Spinal cord (tissue), 10 donors: Measurements from ENCODE around the gene ZNF335. TPM values are rescaled to one million over a fixed set of nuclear protein-coding genes. Genes with fewer than 3 reads are reported as not detected.

Experiments used
- DNase-seq, 6 donors: peaks; one replicate each; pipeline versions ENCODE4 v3.0.0 to v3.0.0-alpha.2; 2013 to 2015; ENCODE audit warnings: low spot score in 6 of 6, low read depth in 4 of 6
- H3K27ac ChIP-seq: one replicate; pipeline ENCODE4 v1.5.1; 2013; ENCODE audit warnings: low read depth, low read length, control low read depth
- H3K27me3 ChIP-seq: one replicate; pipeline ENCODE4 v1.6.1; 2013; ENCODE audit warnings: low read length; ENCODE audit not compliant: control insufficient read depth, insufficient read depth
- H3K36me3 ChIP-seq: one replicate; pipeline ENCODE4 v1.6.1; 2013; ENCODE audit warnings: low read length; ENCODE audit not compliant: control insufficient read depth, insufficient read depth
- H3K4me1 ChIP-seq: one replicate; pipeline ENCODE4 v1.6.1; 2013; ENCODE audit warnings: low read length; ENCODE audit not compliant: control insufficient read depth, insufficient read depth
- H3K4me3 ChIP-seq: one replicate; pipeline ENCODE4 v1.5.1; 2013; ENCODE audit warnings: low read depth, low read length, control low read depth
- H3K9me3 ChIP-seq: one replicate; pipeline ENCODE4 v1.6.1; 2013; ENCODE audit warnings: low read length; ENCODE audit not compliant: control insufficient read depth, insufficient read depth
- WGBS: methylation state at CpG from one replicate; pipeline ENCODE4 v1.1.5; 2013; ENCODE audit warnings: missing lambda C conversion rate; ENCODE audit not compliant: insufficient coverage; 5-methylcytosine and 5-hydroxymethylcytosine counted together
- polyA plus RNA-seq, 2 donors: library from polyadenylated mRNA; unstranded; fragments of 120-200 nt; gene quantifications; one replicate each; pipeline ENCODE4 v1.2.1, GENCODE V29; 2013; ENCODE audit not compliant: insufficient read length in 2 of 2
- total RNA-seq, 2 donors: library from RNA; depleted of rRNA in 1 of 2; stranded (reverse); fragments of 120-200 nt in 1 of 2; fragments of >200 nt in 1 of 2; gene quantifications; one replicate each; pipeline versions ENCODE4 v1.2.3 to v1.2.4, GENCODE V29; 2013 to 2014
- donor health status: healthy.

Gene ZNF335
- total and polyA plus RNA-seq, 4 donors: 9.9 to 21.6 (median 15.6) TPM

DNA sequence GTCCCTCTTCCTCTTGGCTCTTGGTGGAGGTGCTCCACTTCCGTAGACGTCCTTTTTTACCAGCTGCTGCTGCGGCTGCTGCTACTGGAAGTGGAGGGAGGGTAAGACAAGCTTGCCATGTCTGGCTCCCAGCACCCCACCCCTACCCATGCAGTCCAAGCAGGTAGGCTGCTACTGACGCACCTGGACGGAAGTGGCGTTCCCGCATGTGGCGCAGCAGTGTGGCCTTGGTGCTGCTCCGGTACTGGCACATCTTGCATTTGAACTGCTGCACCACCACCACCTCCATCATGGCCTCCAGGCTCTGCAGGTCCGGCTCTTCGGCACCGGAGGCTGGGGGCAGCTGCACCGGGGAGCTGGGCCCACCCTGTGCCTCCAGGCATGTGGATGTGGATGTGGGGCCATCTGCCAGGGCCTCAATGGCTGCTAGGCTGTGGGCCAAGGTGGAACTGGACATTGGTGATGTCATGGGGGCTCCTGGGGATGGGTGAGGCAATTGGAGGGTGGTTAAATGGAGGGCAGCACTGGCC lies 4.4 kb downstream of the ZNF335 start:
- H3K9me3 ChIP-seq: no peaks in the 10 kb centered on the region
- WGBS: 99% methylated on average over 9 of the region's 13 CpGs
- H3K4me1 ChIP-seq: peaks cover 22% of the 10 kb centered on the region
- H3K4me3 ChIP-seq: no peak overlapping the region
- no peaks in the 10 kb centered on the region for H3K27me3 ChIP-seq
- H3K27ac ChIP-seq: no peak overlapping the region
- no peak for DNase-seq
- peaks cover 67% of the 10 kb centered on the region for H3K36me3 ChIP-seq

DNA sequence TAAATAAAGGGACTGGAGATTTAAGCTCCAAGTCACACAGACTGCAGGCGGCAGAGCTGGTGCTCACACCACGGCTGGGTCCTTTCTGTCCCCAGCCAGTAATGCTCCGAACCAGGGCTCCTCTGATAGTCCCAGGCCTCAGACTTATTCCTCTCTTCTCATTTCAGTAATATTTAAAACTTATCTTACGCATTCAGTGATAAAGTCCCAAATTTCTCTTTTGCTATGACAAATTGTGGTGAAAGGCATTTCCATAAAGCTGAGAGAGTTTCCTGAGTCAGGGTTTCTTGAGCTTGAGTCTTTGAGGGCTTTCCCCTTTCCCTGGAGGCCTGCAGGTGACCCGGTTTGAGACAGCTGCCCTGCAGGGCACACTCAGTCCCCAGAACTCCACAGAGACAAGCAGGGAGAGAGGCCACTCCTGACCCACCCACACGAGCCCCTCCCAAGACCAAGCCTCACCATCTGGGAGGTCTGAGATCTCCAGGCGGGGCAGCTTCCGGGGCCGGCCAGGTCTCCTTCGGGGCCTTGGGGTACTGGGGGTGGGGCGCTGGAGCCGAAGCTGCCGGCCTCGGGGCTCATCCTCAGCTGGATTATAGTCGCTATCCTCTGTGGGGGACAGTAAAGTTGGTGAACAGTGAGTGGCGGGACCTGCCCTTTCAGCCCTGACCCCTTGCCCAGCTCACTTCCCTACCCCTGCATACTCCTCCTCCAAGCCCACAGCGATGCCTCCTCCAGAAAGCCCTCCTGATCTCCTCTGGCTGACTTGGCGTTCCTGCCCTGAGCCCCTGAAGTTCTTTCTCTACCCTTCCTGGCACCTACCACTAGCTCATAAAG lies 6.6 kb downstream of the ZNF335 start:
- Histone ChIP-seq H3K27ac (no peak overlapping the region), H3K36me3 (peaks cover 89% of the 10 kb centered on the region), H3K4me3 (no peak overlapping the region), H3K4me1 (peaks cover 9% of the 10 kb centered on the region), H3K9me3 (no peaks in the 10 kb centered on the region), H3K27me3 (no peaks in the 10 kb centered on the region)
- no peak for DNase-seq
- 96% methylated on average over 4 of the region's 18 CpGs for WGBS

DNA sequence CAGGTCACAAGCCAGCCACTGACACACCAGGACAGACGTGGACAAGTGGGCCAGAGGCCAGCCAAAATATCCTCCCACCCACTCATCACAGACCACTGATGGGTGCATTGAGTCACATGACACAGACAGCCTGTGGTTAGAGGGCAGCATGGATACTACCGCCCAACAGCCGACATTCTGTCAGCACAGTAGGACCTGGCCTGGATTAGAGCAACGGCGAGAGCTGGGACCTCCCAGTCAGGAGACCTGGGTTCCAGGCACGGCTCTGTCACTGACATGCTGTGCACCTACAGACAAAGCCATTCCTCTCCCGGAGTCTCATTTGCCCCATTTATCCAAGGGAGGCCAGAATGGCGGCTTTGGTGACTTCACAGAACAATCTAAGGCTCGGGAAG lies 8.0 kb downstream of the ZNF335 start:
- no peak overlapping the region for H3K27ac ChIP-seq
- WGBS: 91% methylated on average over 7 of the region's 9 CpGs

GRCh38 chr20:45963059-45964005 lies 8.7 kb downstream of the ZNF335 start:
- no peaks in the 10 kb centered on the region for H3K27me3 ChIP-seq
- no peak overlapping the region for H3K4me3 ChIP-seq
- no peaks in the 10 kb centered on the region for H3K9me3 ChIP-seq
- no peak overlapping the region for H3K27ac ChIP-seq
- peaks cover 95% of the 10 kb centered on the region for H3K36me3 ChIP-seq
- whole genome bisulfite sequencing: 75% methylated on average over 27 of the region's 34 CpGs
- peak in 3 of 6 donors; percentile 35 to 82 (median 64) for DNase-seq
- no peaks in the 10 kb centered on the region for H3K4me1 ChIP-seq

More for the DNA sequence above, 8.0 kb downstream of the ZNF335 start:
- Histone ChIP-seq H3K9me3 (no peaks in the 10 kb centered on the region), H3K36me3 (peaks cover 95% of the 10 kb centered on the region), H3K27me3 (no peaks in the 10 kb centered on the region), H3K4me3 (no peak overlapping the region), H3K4me1 (no peaks in the 10 kb centered on the region)
- no peak for DNase-seq

- H3K36me3 ChIP-seq: peaks cover 95% of the 10 kb centered on the region
- H3K9me3 ChIP-seq: no peaks in the 10 kb centered on the region
- WGBS: 95% methylated on average over 23 of the region's 26 CpGs
- no peak overlapping the region for H3K4me3 ChIP-seq
- H3K27me3 ChIP-seq: no peaks in the 10 kb centered on the region
- no peaks in the 10 kb centered on the region for H3K4me1 ChIP-seq
- no peak for DNase-seq
- no peak overlapping the region for H3K27ac ChIP-seq
Measured at GRCh38 chr20:45962031-45962755, 9.8 kb downstream of the ZNF335 start.

GRCh38 chr20:45959956-45960630 lies 11.9 kb downstream of the ZNF335 start:
- Histone ChIP-seq H3K27me3 (no peaks in the 10 kb centered on the region), H3K27ac (no peak overlapping the region), H3K4me1 (no peaks in the 10 kb centered on the region), H3K4me3 (no peak overlapping the region), H3K36me3 (peaks cover 87% of the 10 kb centered on the region), H3K9me3 (no peaks in the 10 kb centered on the region)
- no peak for DNase-seq
- WGBS: 98% methylated on average over 8 of the region's 14 CpGs

DNA sequence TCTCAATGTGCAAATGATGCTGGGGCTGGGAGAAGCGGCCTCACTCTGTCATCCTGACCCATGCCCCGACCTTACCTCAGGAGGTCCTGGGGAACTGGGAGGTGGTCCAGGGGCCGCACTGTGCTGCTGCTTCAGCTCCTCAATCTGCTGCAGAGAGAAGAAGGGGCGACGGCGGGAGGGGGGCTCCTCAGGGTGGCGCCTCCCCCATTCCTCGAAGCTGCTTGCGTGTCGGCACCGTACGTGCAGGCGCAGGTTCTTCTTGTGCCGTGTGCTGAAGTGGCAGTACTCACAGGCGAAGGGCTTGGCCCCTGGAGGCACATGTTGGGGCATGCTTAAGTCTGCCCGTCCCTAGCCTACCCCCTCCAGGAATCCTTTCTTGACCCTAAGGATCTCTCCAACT lies 12.9 kb downstream of the ZNF335 start:
- no peak for DNase-seq
- WGBS: 95% methylated on average over 16 of the region's 16 CpGs
- Histone ChIP-seq H3K9me3 (no peaks in the 10 kb centered on the region), H3K4me3 (no peak overlapping the region), H3K36me3 (peaks cover 83% of the 10 kb centered on the region), H3K27me3 (no peaks in the 10 kb centered on the region), H3K4me1 (no peaks in the 10 kb centered on the region), H3K27ac (no peak overlapping the region)

GRCh38 chr20:45958593-45958992 lies 13.4 kb downstream of the ZNF335 start:
- WGBS: no CpG with 5 or more reads among the region's 4 CpGs
- no peak for DNase-seq
- no peaks in the 10 kb centered on the region for H3K9me3 ChIP-seq
- no peaks in the 10 kb centered on the region for H3K27me3 ChIP-seq
- H3K36me3 ChIP-seq: peaks cover 83% of the 10 kb centered on the region
- no peaks in the 10 kb centered on the region for H3K4me1 ChIP-seq
- no peak overlapping the region for H3K4me3 ChIP-seq
- no peak overlapping the region for H3K27ac ChIP-seq
